HG03135 (cell line): ENCODE results near the gene NME3.
A peak's percentile ranks its signal among the peaks of the same experiment; 100 is the strongest.

Experiments
- ATAC-seq: cut with Tn5 transposase; IDR thresholded peaks from one replicate; pipeline ENCODE4 v1.9.1; 2021; ENCODE audit warnings: mild to moderate bottlenecking, moderate library complexity; ENCODE audit not compliant: unreplicated experiment

Gene NME3

DNA sequence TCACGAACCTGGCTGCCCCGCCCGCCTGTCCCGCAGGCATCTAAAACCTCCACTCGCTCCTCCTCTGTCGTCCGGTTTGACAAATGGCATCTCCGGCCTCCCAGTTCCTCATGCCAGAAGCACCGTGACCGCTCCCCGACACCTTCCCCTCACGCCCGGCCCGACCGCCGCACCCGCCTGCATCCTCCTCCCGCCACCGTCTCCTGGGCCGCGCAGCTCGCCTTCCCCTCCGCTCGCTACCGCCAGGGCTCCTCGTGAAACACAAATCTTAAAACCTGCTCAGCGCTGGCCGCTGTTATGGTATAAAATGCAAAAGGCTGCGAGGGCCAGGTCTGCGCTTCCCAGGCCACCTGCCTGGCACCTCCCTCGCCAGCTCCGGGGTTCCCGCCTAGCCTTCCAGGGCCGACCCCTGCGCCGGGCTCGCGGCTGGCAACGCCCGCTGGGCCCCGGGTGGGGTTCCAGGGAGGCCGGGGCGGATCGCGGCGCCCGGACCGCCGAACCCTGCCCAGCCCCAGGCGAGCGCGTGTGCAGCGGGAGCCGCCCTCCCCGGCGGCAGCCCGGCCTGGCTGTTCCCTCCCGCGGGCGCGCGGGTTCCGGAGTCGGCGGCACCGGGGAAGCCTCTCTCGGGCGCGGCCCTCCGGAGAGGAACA, 10.5 kb upstream of the NME3 start:
- peak; percentile 0 for ATAC-seq

DNA sequence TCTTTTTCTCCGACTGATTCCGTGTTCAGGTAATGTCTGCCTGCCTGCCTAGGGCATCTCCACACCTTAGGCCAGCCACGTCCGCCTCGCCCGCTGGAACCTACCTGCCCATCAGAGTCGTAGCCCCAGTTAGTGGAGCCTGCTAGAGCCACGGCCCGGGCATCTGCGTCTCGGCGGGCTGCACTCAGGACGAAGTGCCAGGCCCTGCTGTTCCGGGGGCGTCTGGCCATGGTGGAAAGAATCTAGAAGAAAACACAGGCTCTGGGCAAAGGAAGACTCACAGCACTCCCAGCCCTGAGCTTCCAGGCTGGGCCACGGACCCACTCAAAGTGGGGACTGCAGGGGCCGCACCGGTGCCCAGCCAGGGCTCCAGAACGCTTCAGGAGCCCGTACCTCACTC, 9.9 kb upstream of the NME3 start:
- ATAC-seq = no peak

DNA sequence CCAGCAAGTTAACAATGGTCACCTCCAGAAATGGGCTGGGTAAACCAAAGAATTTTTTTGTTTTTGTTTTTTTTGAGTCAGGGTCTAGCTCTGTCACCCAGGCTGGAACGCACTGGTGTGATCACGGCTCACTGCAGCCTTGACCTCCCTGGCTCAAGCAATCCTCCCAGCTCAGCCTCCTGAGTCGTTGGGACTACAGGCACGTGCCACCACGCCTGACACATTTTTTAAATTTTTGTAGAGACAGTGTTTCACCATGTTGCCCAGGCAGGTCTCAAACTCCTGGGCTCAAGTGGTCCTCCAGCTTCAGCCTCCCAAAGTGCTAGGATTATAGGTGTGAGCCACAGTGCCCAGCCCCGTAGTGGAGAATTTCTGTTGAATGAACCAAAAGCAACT, 9.3 kb upstream of the NME3 start:
- ATAC-seq = no peak

DNA sequence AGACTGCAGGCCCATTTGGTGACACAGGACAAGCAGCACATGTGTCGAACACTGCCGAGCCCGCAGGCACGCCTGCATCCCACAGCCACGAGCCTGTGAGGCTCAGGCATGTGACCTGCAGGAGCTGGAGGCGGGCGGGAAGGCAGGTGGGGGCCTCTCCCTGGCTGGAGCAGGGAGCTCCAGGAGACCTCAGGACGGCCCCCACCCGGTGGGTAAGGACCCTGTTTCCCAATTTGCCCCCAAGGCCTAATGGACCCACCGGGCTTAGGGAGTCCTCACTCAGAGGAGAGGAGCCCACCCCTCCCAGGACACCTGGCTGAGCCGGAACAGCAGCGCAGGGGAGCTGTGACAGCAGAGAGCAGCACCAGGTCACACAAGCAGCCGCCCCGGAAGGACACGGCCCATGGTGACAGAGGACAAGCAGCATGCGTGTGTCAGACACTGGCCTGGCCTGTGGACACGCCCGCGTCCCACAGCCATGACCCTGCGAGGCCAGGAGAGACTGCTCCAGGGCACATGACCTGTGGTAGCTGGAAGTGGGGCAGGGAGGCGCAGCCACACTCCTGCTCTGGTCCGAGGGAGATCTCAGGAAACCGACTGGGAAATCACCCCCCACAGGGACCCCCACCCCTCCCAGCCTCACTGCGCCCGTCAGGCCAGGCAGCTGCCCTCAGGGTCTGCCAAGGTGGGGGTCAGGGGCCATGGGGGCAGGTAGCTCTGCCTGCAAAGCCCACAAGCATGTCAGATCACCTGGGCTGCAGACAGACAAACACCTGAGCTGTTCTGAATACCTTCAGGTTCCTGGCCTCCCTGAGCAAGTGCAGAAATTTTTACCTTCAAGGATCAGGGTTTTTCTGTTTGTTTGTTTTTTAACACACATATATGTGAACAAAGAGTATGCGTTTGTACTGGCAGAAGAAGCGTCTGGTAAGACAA, 8.7 kb upstream of the NME3 start:
- no peak for ATAC-seq

DNA sequence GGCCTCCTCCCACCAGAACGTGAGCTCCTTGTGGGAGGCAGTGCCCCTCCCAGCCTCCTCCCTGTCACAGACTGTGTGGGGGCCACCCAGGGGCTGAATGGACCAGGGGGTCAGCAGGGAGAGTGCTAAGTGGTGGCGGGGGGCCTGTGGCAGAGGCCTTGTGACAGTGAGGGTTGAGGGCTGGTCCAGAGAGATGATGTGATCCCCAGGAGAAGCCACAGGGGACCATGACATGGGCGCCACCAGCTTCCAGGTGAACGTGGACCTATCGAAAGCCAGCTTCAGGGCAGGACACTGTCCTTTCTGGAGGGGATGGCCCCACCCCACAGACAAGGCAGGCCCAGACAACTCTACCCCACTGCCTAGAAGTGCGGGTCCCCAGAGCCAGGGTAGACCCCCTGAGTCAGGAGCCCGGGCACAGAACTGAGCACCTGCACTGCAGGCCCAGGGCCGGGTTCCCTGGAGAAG, 7.9 kb upstream of the NME3 start:
- no peak for ATAC-seq

DNA sequence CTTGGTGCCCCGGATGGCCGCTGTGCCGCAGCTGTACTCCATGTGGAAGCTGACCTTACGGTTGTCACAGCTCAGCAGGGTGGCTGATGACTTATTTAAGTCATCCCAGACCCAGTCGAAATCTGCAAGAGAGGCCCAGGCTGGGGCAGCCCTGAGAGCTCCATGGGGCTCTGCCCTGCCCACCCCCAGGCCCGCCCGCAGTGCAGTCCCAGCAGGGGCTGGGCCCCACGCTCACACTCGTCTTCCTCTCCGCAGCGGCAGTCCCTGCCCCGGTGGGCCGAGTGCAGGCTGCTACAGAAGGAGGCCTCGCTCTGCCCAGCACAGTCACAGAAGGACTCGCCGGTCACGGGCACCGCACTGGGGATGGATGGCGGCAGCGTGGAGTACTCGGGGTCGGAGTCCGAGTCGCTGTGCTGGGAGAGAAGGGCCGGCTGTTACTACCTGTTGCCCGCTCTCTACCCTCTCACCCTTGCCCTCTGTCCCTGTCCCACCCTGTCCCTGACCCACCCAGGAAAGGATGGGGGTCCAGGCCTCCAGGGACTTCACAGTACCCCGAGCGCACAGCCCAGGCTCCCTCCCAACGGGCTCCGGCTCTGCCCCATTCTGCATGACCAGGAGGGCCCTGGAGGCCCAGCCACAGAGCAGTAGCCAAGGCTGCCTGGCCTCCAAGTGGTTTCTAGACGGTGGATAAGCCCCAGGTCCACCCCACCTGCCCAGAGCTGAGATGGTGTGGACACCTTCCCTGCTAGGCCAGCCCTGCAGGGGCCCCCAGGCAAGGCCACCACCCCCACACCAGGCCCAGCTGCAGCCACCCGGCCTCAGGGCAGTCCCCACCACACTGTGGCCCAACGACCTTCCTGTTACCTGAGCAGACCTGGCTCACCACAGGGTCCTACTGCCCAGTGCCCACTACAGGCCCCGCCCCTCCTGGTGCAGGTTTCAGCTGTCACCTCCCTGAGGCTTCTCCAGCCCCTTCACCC, 7.1 kb upstream of the NME3 start:
- no peak for ATAC-seq

DNA sequence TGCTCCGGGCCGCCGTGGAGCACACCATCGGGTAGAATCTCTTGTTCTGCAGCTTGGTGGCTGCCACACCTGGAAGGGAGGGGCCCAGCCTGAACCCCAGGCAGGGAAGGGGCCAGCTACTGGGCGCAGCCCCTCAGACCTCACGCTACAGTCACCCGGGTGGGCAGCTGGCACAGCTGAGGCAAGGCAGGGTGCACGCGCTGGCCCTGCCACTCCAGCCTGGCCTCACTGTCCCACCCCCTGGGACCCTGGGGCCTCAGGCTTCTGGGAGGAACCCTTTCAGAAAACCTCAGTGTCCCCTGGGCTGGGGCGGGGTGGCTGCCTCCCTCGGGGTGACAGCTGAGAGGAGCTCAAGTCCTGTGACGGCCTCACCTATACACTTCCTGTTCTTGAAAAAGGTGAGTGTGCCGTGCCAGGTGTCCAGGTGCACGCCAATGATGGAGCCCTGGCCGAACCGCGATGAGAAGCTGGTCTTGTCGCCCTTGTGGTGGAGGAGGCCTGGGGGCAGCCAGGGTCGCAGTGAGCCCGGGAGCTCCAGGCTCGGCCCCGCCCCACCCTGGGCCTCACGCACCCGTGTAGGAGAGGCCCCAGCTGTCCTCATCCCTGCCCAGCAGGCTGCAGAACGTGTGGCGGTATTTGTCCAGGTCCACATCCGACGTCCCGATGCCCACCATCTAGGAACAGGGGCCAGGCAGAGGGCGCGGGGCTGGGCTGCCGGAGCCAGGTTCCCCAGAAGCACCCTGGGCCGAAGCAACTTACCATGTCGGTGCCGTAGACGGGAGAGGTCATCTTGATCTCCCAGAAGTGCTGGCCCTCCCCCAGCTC, 6.2 kb upstream of the NME3 start:
- no peak for ATAC-seq

DNA sequence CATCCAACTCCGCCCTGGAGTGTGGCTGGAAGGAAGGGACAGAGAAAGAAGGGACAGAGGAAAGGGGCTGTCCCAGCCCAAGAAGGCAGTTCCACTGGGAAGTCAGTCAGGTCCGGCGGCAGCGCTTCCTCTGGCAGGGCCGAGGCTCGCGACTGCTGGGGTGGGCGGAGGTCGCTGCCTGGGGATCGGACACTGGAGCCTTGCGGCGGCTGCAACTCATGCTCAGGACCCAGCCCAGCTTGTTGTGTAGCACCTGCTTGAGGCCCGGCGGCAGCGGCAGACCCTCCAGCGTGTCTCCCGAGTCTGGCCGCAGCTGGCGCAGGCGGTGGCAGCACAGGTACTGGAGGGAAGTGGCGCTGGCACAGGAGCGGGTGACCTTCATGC, 5.6 kb upstream of the NME3 start:
- no peak for ATAC-seq

DNA sequence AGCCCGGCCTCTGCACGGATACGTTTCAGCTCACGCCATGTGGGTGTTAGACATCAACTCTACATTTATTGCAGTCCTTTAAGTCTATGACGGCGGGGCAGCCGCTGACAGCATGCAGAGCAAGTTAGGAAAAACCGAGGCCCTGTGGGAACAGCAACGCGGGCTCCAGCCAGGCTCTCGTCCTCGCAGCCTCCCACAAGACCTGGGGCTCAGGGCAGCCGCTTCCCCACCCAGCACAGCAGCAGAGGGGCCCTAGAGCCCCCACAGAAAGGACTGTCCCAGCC, 5.3 kb upstream of the NME3 start:
- no peak for ATAC-seq

DNA sequence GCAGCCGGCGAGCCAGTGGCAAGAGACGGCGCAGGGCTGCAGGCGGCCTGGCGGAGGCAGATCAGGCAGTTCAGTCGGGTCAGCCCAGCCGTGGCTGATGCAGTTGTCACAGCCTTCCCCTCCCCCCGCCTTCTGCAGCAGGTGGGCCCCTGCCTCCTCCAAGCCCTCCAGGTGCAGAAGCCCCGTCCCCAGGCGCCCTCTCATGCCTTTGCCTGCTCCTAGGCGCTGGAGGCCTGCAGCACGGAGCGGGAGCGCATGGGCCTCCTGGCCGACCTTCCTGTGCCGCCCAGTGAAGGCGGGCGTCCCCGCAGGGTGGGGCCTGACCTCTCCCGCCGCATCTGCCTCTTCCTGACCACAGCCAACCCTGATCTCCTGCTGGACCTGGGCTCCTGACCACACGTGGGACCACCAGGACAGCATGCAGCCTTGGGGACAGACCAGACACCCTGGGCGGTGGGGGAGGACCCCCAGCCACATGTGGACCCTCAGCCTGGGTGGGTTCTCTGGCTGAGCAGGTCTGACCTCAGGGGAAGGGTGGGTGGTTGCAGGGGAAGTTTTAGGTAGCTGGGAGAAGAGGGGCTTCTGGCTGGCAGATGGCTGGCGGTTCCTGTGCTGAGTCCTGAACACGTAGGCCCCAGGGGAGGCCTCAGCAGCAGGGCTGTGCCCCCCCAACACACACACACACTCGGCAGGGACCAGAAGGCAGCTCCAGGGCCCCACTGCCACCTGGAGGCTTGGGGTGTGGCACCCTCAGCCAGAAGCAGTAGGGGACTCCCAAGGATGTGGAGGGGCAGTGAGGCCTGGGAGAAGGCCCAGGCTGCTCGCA, 4.7 kb upstream of the NME3 start:
- ATAC-seq = no peak

DNA sequence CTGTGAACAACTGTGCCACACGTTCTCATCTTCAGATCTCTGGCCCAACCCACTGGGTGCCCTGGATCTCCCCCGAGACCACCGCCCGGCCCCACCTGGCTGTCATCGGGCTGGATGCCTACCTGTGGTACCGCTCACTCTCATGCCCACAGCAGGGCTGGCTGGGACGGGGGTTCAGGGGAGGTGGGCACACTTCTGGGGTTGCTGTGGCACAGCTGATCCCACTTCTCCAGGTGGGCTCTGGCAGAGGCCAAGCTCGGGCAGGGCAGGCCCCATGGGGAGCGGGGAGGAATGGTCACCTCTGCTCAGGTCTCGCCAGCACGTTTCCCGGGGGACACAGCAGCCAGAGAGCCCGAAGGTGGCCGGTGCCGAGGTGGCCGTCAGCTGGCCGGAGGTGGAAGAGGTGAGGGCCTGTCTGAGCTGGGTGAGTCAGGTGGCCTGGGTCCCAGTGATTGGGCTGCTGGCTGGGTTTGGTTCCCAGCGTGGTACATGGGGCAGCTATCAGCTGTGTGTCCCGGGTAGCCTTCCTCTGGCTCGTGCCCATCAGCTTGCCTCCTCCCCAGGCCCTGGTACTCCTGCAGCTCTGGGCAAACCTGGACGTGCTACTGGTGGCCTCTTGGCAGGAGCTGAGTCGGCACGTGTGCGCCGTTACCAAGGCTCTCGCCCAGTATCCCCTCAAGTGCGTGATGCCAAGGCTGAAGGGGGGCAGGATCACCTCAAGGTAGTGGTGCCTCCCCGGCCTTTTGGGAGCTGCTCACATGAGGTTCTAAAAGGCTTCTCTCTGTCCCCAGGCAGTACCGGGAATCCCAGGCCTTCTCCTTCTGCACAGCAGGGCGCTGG, 3.9 kb upstream of the NME3 start:
- no peak for ATAC-seq

DNA sequence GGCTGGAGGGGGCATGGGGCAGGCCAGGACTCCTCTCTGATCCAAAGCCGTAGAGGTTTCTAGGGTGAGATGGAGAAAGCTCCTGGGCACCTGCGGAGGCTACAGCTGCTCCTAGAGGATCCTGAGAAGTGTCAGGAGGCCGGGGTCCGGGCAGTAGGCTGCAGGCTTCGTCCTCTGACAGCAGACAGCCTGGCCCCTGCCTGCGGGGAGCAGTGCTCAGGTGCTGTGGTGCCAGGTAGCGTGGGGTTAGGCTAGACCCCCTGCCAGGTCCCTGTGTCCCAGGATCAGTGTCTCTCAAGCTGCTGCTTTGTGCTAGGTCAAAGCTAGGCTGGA, 3.1 kb upstream of the NME3 start:
- ATAC-seq = no peak

DNA sequence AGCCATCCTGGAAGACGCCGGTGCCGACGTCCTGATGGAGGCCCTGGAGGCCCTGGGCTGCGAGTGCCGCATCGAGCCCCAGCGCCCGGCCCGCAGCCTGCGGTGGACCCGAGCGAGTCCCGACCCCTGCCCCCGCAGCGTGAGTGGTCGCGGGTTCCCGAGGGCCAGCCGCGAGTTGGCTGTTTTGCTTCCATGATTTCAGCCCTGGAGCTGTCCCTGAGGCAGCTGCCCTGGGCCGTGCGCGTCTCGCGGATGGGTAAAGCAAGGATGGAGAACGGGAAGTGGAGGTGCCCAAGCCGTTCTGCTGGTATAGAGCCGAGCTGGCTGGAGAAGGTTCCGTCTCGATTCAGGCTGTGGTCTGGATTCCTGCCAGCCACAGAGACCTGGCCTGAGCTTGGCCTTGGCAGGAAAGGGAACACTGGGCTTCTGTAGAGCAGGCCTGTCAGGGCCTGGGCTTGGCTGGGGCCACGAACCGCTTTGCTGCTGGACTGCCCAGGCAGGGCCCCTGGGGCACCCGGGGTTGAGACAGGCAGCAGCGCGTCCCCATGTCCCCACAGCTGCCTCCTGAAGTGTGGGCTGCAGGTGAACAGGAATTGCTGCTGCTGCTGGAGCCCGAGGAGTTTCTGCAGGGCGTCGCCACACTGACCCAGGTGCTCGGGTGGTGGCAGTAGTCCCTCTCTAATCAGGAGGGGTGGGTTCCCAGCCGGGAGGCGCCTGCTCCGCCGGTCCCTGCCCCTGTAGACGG, 2.5 kb upstream of the NME3 start:
- no peak for ATAC-seq

DNA sequence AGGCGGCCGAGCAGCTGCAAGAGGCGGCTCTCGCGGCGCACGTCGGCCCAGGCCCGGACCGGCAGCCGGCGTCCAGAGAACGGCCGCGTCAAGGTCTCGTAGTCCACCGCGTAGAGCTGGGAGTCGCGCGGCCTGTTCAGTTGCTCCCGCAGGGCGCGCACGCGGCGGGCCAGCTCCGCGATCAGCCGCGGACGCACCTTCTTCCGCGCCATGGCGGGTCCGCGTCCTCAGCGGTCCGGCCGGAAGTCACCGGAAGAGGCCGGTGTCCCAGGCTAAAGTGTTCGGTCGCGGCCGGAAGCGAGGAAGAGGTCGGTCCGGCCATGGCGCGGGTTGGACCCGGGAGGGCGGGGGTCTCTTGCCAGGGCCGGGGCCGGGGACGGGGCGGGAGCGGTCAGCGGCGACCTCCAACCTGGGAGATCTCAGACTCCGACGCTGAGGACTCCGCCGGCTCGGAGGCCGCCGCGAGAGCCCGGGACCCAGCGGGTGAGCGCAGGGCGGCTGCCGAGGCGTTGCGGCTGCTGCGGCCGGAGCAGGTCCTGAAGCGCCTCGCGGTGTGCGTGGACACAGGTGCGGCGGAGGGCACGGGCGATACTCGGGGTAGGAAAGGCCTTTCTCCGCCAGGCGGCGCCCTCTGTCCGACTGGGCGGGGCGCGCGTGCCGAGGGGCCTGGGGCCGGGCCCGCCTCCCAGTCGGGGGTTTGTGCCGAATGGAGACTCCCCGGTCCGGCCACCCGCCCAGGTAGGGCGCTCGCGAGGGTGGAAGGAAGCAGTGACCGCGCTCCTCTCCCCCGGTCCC, 1.8 kb upstream of the NME3 start, which contains the start of gene MRPS34:
Gene MRPS34 (minus strand): TSS at position 227 of the 795 bp plus-strand sequence. CDS start 15 bp downstream, at position 212.
- ATAC-seq = peak; percentile 51

DNA sequence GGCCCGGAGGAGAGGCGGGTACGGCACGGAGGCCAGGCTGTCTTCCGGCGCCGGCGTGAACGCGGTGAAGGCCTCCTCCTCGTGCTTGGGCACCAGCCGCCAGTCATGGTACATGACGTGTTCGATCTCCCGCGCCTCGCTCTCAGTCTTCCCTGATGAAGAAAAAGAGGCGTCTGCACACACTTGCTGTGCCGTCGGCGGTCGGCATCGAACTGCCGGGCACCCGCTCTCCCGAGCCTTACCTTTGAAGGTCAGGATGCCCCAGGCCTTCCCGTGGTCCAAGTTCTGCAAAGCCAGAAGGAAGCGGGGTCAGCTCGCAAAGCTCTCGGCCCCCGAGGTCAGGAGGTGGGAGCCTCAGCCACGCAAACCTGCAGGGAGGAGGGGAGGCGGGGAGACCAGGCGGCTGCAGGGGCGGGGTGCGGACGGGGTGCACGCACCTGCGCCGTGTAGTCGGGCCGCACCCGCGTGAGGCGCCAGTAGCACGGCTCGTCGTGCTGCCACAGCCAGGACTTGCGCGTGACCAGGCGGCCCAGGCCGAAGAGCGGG, 1.1 kb upstream of the NME3 start, which contains the start of gene EME2:
Gene EME2 (plus strand): TSS at position 449 of the 546 bp plus-strand sequence. CDS start 418 bp downstream, outside the sequence.
- ATAC-seq = peak; percentile 10

DNA sequence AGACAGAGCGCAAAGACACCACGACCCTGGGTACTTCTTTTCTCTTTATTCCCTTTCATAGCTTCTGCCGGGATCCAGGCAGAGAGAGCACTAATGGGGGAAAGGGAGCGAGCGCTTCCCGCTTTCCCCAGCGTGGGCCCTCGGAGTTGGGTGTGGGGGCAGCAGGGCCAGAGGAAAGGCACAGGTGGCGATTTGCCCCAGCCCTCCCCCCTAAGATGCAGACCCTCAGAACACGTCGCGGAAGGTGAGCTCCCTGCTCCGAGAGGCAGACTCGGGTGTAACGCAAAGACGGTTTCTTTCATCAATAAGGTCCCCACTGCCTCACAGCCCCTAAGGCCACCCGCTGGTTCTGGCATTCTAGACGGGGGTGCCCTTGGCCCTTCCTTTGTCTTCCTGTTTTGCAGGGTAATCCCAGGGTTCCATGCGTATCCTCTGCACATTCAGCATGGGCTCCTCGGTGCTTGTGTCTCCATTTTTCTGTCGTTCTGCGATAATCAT, 570 bp upstream of the NME3 start:
- ATAC-seq = no peak
